ENCODE measurements around the gene RANBP10.

DNA sequence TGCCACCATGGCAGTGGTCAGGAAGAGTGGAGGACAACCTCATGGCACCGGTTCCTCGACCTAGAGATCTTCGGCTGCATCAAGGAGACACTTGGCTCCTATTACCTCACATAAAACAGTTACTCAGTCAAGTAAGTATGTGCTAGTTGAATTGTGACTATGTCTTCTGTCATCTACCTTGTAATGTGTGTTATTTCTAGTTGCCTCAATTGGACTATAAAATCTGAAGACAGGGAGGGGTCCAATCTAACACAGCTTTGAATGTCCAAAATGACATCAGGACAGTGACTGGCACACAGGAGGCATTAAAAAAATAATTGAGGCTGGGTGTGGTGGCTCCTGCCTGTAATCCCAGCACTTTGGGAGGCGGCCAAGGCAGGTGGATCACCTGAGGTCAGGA, 122.6 kb downstream of the RANBP10 start:
- TF ChIP-seq POLR2A (IDR thresholded peaks at IDR 0.05; ENCODE audit: low read depth): no peak
- TF ChIP-seq, protein P1, sequence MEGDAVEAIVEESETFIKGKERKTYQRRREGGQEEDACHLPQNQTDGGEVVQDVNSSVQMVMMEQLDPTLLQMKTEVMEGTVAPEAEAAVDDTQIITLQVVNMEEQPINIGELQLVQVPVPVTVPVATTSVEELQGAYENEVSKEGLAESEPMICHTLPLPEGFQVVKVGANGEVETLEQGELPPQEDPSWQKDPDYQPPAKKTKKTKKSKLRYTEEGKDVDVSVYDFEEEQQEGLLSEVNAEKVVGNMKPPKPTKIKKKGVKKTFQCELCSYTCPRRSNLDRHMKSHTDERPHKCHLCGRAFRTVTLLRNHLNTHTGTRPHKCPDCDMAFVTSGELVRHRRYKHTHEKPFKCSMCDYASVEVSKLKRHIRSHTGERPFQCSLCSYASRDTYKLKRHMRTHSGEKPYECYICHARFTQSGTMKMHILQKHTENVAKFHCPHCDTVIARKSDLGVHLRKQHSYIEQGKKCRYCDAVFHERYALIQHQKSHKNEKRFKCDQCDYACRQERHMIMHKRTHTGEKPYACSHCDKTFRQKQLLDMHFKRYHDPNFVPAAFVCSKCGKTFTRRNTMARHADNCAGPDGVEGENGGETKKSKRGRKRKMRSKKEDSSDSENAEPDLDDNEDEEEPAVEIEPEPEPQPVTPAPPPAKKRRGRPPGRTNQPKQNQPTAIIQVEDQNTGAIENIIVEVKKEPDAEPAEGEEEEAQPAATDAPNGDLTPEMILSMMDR (IDR thresholded peaks at IDR 0.05): no peak
